Measurements from ENCODE around the gene ILF3. TPM values are rescaled to one million over a fixed set of nuclear protein-coding genes. Genes with fewer than 3 reads are reported as not detected.

The ILF3 gene
- total and polyA plus RNA-seq, 2 experiments from 2014 or later = 573 to 616 TPM

- no peak for TF ChIP-seq ZNF462 (CRISPR knock-in tag; IDR thresholded peaks at IDR 0.05)
- TF ChIP-seq EZH2 (IDR thresholded peaks at IDR 0.05; ENCODE audit: low read depth, unreplicated experiment) = no peak
- TF ChIP-seq ZNF331 (CRISPR knock-in tag; IDR thresholded peaks at IDR 0.05; ENCODE audit: low read depth) = no peak
Measured at GRCh38 chr19:10707440-10707839, 53.3 kb downstream of the ILF3 start (continued).

GRCh38 chr19:10708291-10708690 is 54.1 kb downstream of the ILF3 start:
- H3K27ac Mint-ChIP-seq = no peak overlapping the region
- peaks cover 5% of the 10 kb centered on the region; the same call in 2 of the 3 replicates for H3K4me1 Mint-ChIP-seq
- H3K79me2 ChIP-seq (replicated peaks; ENCODE audit: insufficient read depth) = no peaks in the 10 kb centered on the region
- H2AFZ ChIP-seq = no peak overlapping the region
- H3K9me2 ChIP-seq (ENCODE audit: insufficient read depth) = no peaks in the 10 kb centered on the region
- H4K20me1 ChIP-seq (replicated peaks; ENCODE audit: insufficient read depth) = no peaks in the 10 kb centered on the region
- H3K27ac ChIP-seq (ENCODE audit: low read depth) = no peak overlapping the region
- H3F3A ChIP-seq (replicated peaks; ENCODE audit: low read depth) = 0 out of 2 replicates have a peak, but pooled peaks cover 4% of the 10 kb centered on the region
- H3K4me2 ChIP-seq = no peak overlapping the region
- H3K27me3 Mint-ChIP-seq (ENCODE audit: insufficient read depth, low read depth, poor library complexity) = peaks cover 9% of the 10 kb centered on the region
- H3K4me3 Mint-ChIP-seq = no peak overlapping the region
- H3K36me3 Mint-ChIP-seq (ENCODE audit: low read depth) = peaks cover 11% of the 10 kb centered on the region; the same call in 2 of the 3 replicates
- no peaks in the 10 kb centered on the region for H3K27me3 ChIP-seq (ENCODE audit: insufficient read depth)
- no peaks in the 10 kb centered on the region for H3K4me1 ChIP-seq (ENCODE audit: insufficient read depth)
- H3K9me3 Mint-ChIP-seq = no peaks in the 10 kb centered on the region
- DNase-seq (ENCODE audit: low spot score) (no peak), ATAC-seq (no peak)
- H3K4me3 ChIP-seq = no peak overlapping the region
- 0 out of 2 replicates have a peak, but pooled peaks cover 2% of the 10 kb centered on the region for H3K36me3 ChIP-seq (ENCODE audit: insufficient read depth)
- TF ChIP-seq NANOG (IDR thresholded peaks at IDR 0.05; ENCODE audit: borderline replicate concordance) (no peak), STAT1 (IDR thresholded peaks at IDR 0.05; ENCODE audit: unreplicated experiment) (no peak), ETS1 (IDR thresholded peaks at IDR 0.05) (no peak), CTCF (conservative IDR thresholded peaks at IDR 0.05; ENCODE audit: low read depth in 2 of 2) (no peak), CREB1 (CRISPR knock-in tag; IDR thresholded peaks at IDR 0.05; ENCODE audit: low read depth) (no peak), ZNF331 (CRISPR knock-in tag; IDR thresholded peaks at IDR 0.05; ENCODE audit: low read depth) (no peak), EZH2 (IDR thresholded peaks at IDR 0.05; ENCODE audit: low read depth, unreplicated experiment) (no peak), EZH2phosphoT487 (IDR thresholded peaks at IDR 0.05; ENCODE audit: unreplicated experiment) (no peak), ZNF114 (CRISPR knock-in tag; IDR thresholded peaks at IDR 0.05) (no peak), POLR2AphosphoS5 (IDR thresholded peaks at IDR 0.05; ENCODE audit: low read depth) (no peak), JUNB (IDR thresholded peaks at IDR 0.05; ENCODE audit: unreplicated experiment) (no peak)
- TF ChIP-seq, protein P1, sequence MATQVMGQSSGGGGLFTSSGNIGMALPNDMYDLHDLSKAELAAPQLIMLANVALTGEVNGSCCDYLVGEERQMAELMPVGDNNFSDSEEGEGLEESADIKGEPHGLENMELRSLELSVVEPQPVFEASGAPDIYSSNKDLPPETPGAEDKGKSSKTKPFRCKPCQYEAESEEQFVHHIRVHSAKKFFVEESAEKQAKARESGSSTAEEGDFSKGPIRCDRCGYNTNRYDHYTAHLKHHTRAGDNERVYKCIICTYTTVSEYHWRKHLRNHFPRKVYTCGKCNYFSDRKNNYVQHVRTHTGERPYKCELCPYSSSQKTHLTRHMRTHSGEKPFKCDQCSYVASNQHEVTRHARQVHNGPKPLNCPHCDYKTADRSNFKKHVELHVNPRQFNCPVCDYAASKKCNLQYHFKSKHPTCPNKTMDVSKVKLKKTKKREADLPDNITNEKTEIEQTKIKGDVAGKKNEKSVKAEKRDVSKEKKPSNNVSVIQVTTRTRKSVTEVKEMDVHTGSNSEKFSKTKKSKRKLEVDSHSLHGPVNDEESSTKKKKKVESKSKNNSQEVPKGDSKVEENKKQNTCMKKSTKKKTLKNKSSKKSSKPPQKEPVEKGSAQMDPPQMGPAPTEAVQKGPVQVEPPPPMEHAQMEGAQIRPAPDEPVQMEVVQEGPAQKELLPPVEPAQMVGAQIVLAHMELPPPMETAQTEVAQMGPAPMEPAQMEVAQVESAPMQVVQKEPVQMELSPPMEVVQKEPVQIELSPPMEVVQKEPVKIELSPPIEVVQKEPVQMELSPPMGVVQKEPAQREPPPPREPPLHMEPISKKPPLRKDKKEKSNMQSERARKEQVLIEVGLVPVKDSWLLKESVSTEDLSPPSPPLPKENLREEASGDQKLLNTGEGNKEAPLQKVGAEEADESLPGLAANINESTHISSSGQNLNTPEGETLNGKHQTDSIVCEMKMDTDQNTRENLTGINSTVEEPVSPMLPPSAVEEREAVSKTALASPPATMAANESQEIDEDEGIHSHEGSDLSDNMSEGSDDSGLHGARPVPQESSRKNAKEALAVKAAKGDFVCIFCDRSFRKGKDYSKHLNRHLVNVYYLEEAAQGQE (IDR thresholded peaks at IDR 0.05; ENCODE audit: unreplicated experiment) = no peak
